ENCODE measurements around the gene CDK6.

Gene CDK6

GRCh38 chr7:92843781-92844180 is 7.4 kb upstream of the CDK6 start:
- no peak for DNase-seq

GRCh38 chr7:92843034-92843760 is 6.8 kb upstream of the CDK6 start:
- DNase-seq = no peak

- no peak for DNase-seq
Observed at GRCh38 chr7:92841192-92841591, 4.8 kb upstream of the CDK6 start.

- no peak for DNase-seq
Observed at GRCh38 chr7:92840316-92840715, 3.9 kb upstream of the CDK6 start.

GRCh38 chr7:92839901-92840300 is 3.5 kb upstream of the CDK6 start:
- no peak for DNase-seq

GRCh38 chr7:92838934-92839333 is 2.6 kb upstream of the CDK6 start:
- DNase-seq = no peak

GRCh38 chr7:92837000-92837749 is 802 bp upstream of the CDK6 start:
- DNase-seq = peak; percentile 53

- DNase-seq = no peak
Observed at GRCh38 chr7:92835851-92836488, 403 bp downstream of the CDK6 start.

GRCh38 chr7:92835261-92835850 is 1.0 kb downstream of the CDK6 start:
- DNase-seq = peak; percentile 65

- peak; percentile 38 for DNase-seq
Observed at GRCh38 chr7:92834507-92835260, 1.7 kb downstream of the CDK6 start.

GRCh38 chr7:92833766-92834506 is 2.4 kb downstream of the CDK6 start:
- DNase-seq = peak; percentile 83

- DNase-seq = peak; percentile 91
Observed at GRCh38 chr7:92833024-92833765, 3.2 kb downstream of the CDK6 start.

GRCh38 chr7:92832534-92833023 is 3.8 kb downstream of the CDK6 start:
- no peak for DNase-seq

- no peak for DNase-seq
Observed at GRCh38 chr7:92831716-92832533, 4.4 kb downstream of the CDK6 start.

- DNase-seq = no peak
Observed at GRCh38 chr7:92830532-92831110, 5.8 kb downstream of the CDK6 start.

- DNase-seq = no peak
Observed at GRCh38 chr7:92830027-92830426, 6.3 kb downstream of the CDK6 start.

- no peak for DNase-seq
Observed at GRCh38 chr7:92827464-92828120, 8.8 kb downstream of the CDK6 start.

- DNase-seq = no peak
Observed at GRCh38 chr7:92826258-92826938, 10.0 kb downstream of the CDK6 start.
